H9 (cell line): ENCODE measurements around the gene LRRC3B. TPM values are rescaled to one million over a fixed set of nuclear protein-coding genes. Genes with fewer than 3 reads are reported as not detected.

Source experiments
- DNase-seq: peaks from one replicate; pipeline ENCODE4 v3.0.0-alpha.2; 2017
- H2AFZ ChIP-seq: one replicate; pipeline ENCODE4 v1.6.1; 2013; ENCODE audit warnings: mild to moderate bottlenecking, low read length, control low read depth, moderate library complexity
- H2AK5ac ChIP-seq: 2 replicates; pipeline ENCODE4 v1.6.1; 2013; ENCODE audit warnings: low read length, control low read depth, mixed read lengths; ENCODE audit not compliant: insufficient read length
- H2BK120ac ChIP-seq: one replicate; pipeline ENCODE4 v1.6.1; 2013; ENCODE audit warnings: low read depth, mild to moderate bottlenecking, low read length, control low read depth, inconsistent platforms; ENCODE audit not compliant: poor library complexity, severe bottlenecking
- H2BK12ac ChIP-seq: 2 replicates; pipeline ENCODE4 v1.6.1; 2013; ENCODE audit warnings: low read length, control low read depth, mixed read lengths, low read depth; ENCODE audit not compliant: insufficient read length
- H2BK15ac ChIP-seq: 2 replicates; pipeline ENCODE4 v1.6.1; 2013; ENCODE audit warnings: low read depth, low read length, control low read depth
- H2BK20ac ChIP-seq: one replicate; pipeline ENCODE4 v1.6.1; 2013; ENCODE audit warnings: low read depth, mild to moderate bottlenecking, low read length, control low read depth, inconsistent platforms; ENCODE audit not compliant: poor library complexity, severe bottlenecking
- H2BK5ac ChIP-seq: 2 replicates; pipeline ENCODE4 v1.6.1; 2013; ENCODE audit warnings: low read length, control low read depth, mixed read lengths; ENCODE audit not compliant: insufficient read length
- H3K14ac ChIP-seq: 2 replicates; pipeline ENCODE4 v1.6.1; 2013; ENCODE audit warnings: low read length, control low read depth; ENCODE audit not compliant: insufficient read depth
- H3K18ac ChIP-seq: 2 replicates; pipeline ENCODE4 v1.6.1; 2013; ENCODE audit warnings: low read depth, mild to moderate bottlenecking, mixed read lengths, low read length, control low read depth; ENCODE audit not compliant: insufficient read length
- H3K23ac ChIP-seq: 2 replicates; pipeline ENCODE4 v1.6.1; 2013; ENCODE audit warnings: low read length, control low read depth, mixed read lengths, low read depth; ENCODE audit not compliant: insufficient read length
- H3K23me2 ChIP-seq: 2 replicates; pipeline ENCODE4 v1.6.1; 2013; ENCODE audit warnings: low read depth, mild to moderate bottlenecking, mixed read lengths, low read length, control low read depth; ENCODE audit not compliant: insufficient read length, poor library complexity, severe bottlenecking
- H3K27ac ChIP-seq: 2 replicates; pipeline ENCODE4 v1.5.1; 2013; ENCODE audit warnings: low read length, control low read depth, mixed read lengths, low read depth; ENCODE audit not compliant: insufficient read length
- H3K27me3 ChIP-seq: 2 replicates; pipeline ENCODE4 v1.6.1; 2013; ENCODE audit warnings: low read length, control low read depth, inconsistent platforms; ENCODE audit not compliant: insufficient read depth
- H3K4ac ChIP-seq: 2 replicates; pipeline ENCODE4 v1.6.1; 2013; ENCODE audit warnings: low read depth, mild to moderate bottlenecking, control low read depth, inconsistent platforms, low read length, moderate library complexity
- H3K4me1 ChIP-seq: 2 replicates; pipeline ENCODE4 v1.6.1; 2013; ENCODE audit warnings: low read length, control low read depth, inconsistent platforms; ENCODE audit not compliant: insufficient read depth
- H3K4me2 ChIP-seq: 2 replicates; pipeline ENCODE4 v1.6.1; 2013; ENCODE audit warnings: low read length, control low read depth, mixed read lengths; ENCODE audit not compliant: insufficient read length, insufficient read depth
- H3K56ac ChIP-seq: 2 replicates; pipeline ENCODE4 v1.6.1; 2013; ENCODE audit warnings: low read depth, mild to moderate bottlenecking, mixed read lengths, low read length, control low read depth; ENCODE audit not compliant: insufficient read length
- H3K79me1 ChIP-seq: 2 replicates; pipeline ENCODE4 v1.6.1; 2013; ENCODE audit warnings: low read depth, mild to moderate bottlenecking, moderate library complexity, low read length, control low read depth, inconsistent platforms; ENCODE audit not compliant: insufficient read depth, poor library complexity, severe bottlenecking
- H3K79me2 ChIP-seq: 2 replicates; pipeline ENCODE4 v1.6.1; 2013; ENCODE audit warnings: low read length, control low read depth, inconsistent platforms; ENCODE audit not compliant: insufficient read depth
- H3K9ac ChIP-seq: 2 replicates; pipeline ENCODE4 v1.6.1; 2013; ENCODE audit warnings: low read length, control low read depth, mixed read lengths; ENCODE audit not compliant: insufficient read length; ENCODE audit errors: extremely low read depth
- H3K9me3 ChIP-seq: one replicate; pipeline ENCODE4 v1.6.1; 2013; ENCODE audit warnings: low read depth, low read length, inconsistent platforms; ENCODE audit not compliant: control insufficient read depth
- H3T11ph ChIP-seq: one replicate; pipeline ENCODE4 v1.6.1; 2013; ENCODE audit warnings: mild to moderate bottlenecking, low read length, control low read depth, inconsistent platforms
- H4K20me1 ChIP-seq: one replicate; pipeline ENCODE4 v1.6.1; 2013; ENCODE audit not compliant: control insufficient read depth, insufficient read length, insufficient read depth
- H4K5ac ChIP-seq: 2 replicates; pipeline ENCODE4 v1.6.1; 2013; ENCODE audit warnings: low read depth, mild to moderate bottlenecking, mixed read lengths, low read length, control low read depth; ENCODE audit not compliant: insufficient read length
- H4K8ac ChIP-seq: replicated peaks from 2 replicates; pipeline ENCODE4 v1.6.1; 2013; ENCODE audit warnings: low read length, control low read depth, mixed read lengths, low read depth; ENCODE audit not compliant: insufficient read length
- H4K91ac ChIP-seq: 2 replicates; pipeline ENCODE4 v1.6.1; 2013; ENCODE audit warnings: low read depth, mild to moderate bottlenecking, moderate library complexity, mixed read lengths, low read length, control low read depth; ENCODE audit not compliant: insufficient read length
- H3K27ac Mint-ChIP-seq, 3 experiments: 2 replicates in 2 of 3; 3 replicates in 1 of 3; pipeline ENCODE4 v1.8.0; 2020 to 2021; ENCODE audit warnings: mixed read lengths in 3 of 3, mild to moderate bottlenecking in 1 of 3, moderate library complexity in 1 of 3
- H3K27me3 Mint-ChIP-seq: 2 replicates; pipeline ENCODE4 v1.8.0; 2021; ENCODE audit warnings: low read depth, mild to moderate bottlenecking, moderate library complexity, mixed read lengths
- H3K36me3 Mint-ChIP-seq, 3 experiments: 2 replicates in 2 of 3; 3 replicates in 1 of 3; pipeline ENCODE4 v1.8.0; 2020 to 2021; ENCODE audit warnings: low read depth in 3 of 3, mixed read lengths in 3 of 3; ENCODE audit not compliant: insufficient read depth in 1 of 3
- H3K4me1 Mint-ChIP-seq, 2 experiments: 2 replicates each; pipeline ENCODE4 v1.8.0; 2020; ENCODE audit warnings: mixed read lengths in 2 of 2
- H3K4me3 Mint-ChIP-seq, 2 experiments: 2 replicates in 1 of 2; 3 replicates in 1 of 2; pipeline ENCODE4 v1.8.0; 2020 to 2021; ENCODE audit warnings: mild to moderate bottlenecking in 2 of 2, mixed read lengths in 2 of 2, moderate library complexity in 1 of 2
- H3K9me3 Mint-ChIP-seq, 2 experiments: 2 replicates in 1 of 2; 3 replicates in 1 of 2; pipeline ENCODE4 v1.8.0; 2020; ENCODE audit warnings: mild to moderate bottlenecking in 2 of 2, mixed read lengths in 2 of 2, moderate library complexity in 1 of 2
- CTCF ChIP-seq: fragments of 200-600 bp; sonication (generic); conservative IDR thresholded peaks from 3 replicates; pipeline ENCODE4 v1.8.0; 2021; ENCODE audit warnings: antibody characterized with exemption, mild to moderate bottlenecking
- WGBS: extraction: QIAGEN DNeasy Blood & Tissue Kit; methylation state at CpG from one replicate; pipeline ENCODE4 v1.1.7; 2013; ENCODE audit warnings: missing lambda C conversion rate, low lambda C conversion rate, mixed read lengths; ENCODE audit not compliant: insufficient read length; ENCODE audit errors: extremely low coverage; 5-methylcytosine and 5-hydroxymethylcytosine counted together
- total RNA-seq: library from RNA; stranded (reverse); gene quantifications from 2 replicates; pipeline ENCODE4 v1.2.1, GENCODE V29; 2021

Gene LRRC3B
- total RNA-seq, 1 experiment from 2014 or later: 0.35 TPM

- Histone ChIP-seq H4K20me1 (no peaks in the 10 kb centered on the region), H2BK5ac (no peak overlapping the region), H2AK5ac (no peak overlapping the region), H2BK20ac (no peak overlapping the region), H4K91ac (no peak overlapping the region), H3K23ac (no peak overlapping the region), H3K18ac (no peak overlapping the region), H3K23me2 (no peaks in the 10 kb centered on the region), H3K4me2 (no peak overlapping the region), H3K4ac (no peak overlapping the region), H2BK12ac (no peak overlapping the region), H3K9ac (no peak overlapping the region), H3K4me1 (no peaks in the 10 kb centered on the region), H4K5ac (no peak overlapping the region), H4K8ac (no peak overlapping the region), H3K79me1 (no peaks in the 10 kb centered on the region), H3T11ph (no peak overlapping the region), H3K79me2 (no peaks in the 10 kb centered on the region), H3K9me3 (no peaks in the 10 kb centered on the region), H3K27ac (no peak overlapping the region), H3K14ac (no peak overlapping the region), H2BK120ac (no peak overlapping the region), H3K56ac (no peak overlapping the region), H2BK15ac (no peak overlapping the region), H3K27me3 (no peaks in the 10 kb centered on the region), H2AFZ (no peak overlapping the region)
- Mint-ChIP-seq H3K36me3 (peaks cover 2 to 15% (median 14%) of the 10 kb centered on the region in 3 experiments; a peak in 6 of 7 replicates), H3K27me3 (no peaks in the 10 kb centered on the region; the same call in 1 of the 2 replicates), H3K9me3 (peaks cover 6 to 12% of the 10 kb centered on the region in 2 experiments; a peak in 4 of 5 replicates), H3K4me1 (peaks cover 13 to 20% of the 10 kb centered on the region in 2 experiments; a peak in 3 of 4 replicates), H3K4me3 (no peak overlapping the region), H3K27ac (no peak overlapping the region)
- no peak for DNase-seq
- WGBS: no CpG with 5 or more reads among the region's 1 CpG
- TF ChIP-seq CTCF: no peak
Measured at GRCh38 chr3:26718315-26718714, 95.7 kb downstream of the LRRC3B start.
